Astrocyte (in vitro differentiated cells and primary cell): ENCODE data around the gene NMNAT3. TPM values are rescaled to one million over a fixed set of nuclear protein-coding genes. Genes with fewer than 3 reads are reported as not detected.
"Not testable (repeated sequence)": the region's sequence is repeated elsewhere in the genome, so short reads cannot be mapped to it uniquely, and the experiment has no call there.

ENCODE experiments used
- DNase-seq: peaks from one replicate; pipeline ENCODE4 v3.0.0-alpha.2; 2010; ENCODE audit warnings: low read depth
- FAIRE-seq: peaks from 2 replicates; lab custom pipeline; 2011; peaks lifted over from hg19 to GRCh38; lab: Jason Lieb, UNC
- H2AFZ ChIP-seq: 2 replicates; pipeline ENCODE4 v1.6.0; 2012; ENCODE audit warnings: low read depth, low read length, inconsistent platforms
- H3K27ac ChIP-seq: 2 replicates; pipeline ENCODE4 v1.5.1; 2011; ENCODE audit warnings: low read depth, low read length, inconsistent platforms
- H3K27me3 ChIP-seq: 2 replicates; pipeline ENCODE4 v1.6.0; 2011; ENCODE audit warnings: low read length, inconsistent platforms; ENCODE audit not compliant: insufficient read depth
- H3K36me3 ChIP-seq: 2 replicates; pipeline ENCODE4 v1.5.1; 2011; ENCODE audit warnings: low read length, inconsistent platforms; ENCODE audit not compliant: insufficient read depth
- H3K4me1 ChIP-seq: 2 replicates; pipeline ENCODE4 v1.5.1; 2011; ENCODE audit warnings: low read length, inconsistent platforms; ENCODE audit not compliant: insufficient read depth
- H3K4me2 ChIP-seq: 2 replicates; pipeline ENCODE4 v1.6.0; 2012; ENCODE audit warnings: low read length, inconsistent platforms
- H3K4me3 ChIP-seq: 2 replicates; pipeline ENCODE4 v1.5.1; 2011; ENCODE audit warnings: low read depth, mild to moderate bottlenecking, low read length, inconsistent platforms; ENCODE audit not compliant: insufficient read depth
- H3K79me2 ChIP-seq: 2 replicates; pipeline ENCODE4 v1.6.0; 2012; ENCODE audit warnings: mild to moderate bottlenecking, low read length, inconsistent platforms; ENCODE audit not compliant: insufficient read depth
- H3K9ac ChIP-seq: 2 replicates; pipeline ENCODE4 v1.6.0; 2012; ENCODE audit warnings: mild to moderate bottlenecking, low read length, inconsistent platforms
- H3K9me3 ChIP-seq: 2 replicates; pipeline ENCODE4 v1.5.1; 2012; ENCODE audit warnings: low read depth, mild to moderate bottlenecking, low read length, inconsistent platforms; ENCODE audit not compliant: insufficient read depth
- H4K20me1 ChIP-seq: 2 replicates; pipeline ENCODE4 v1.6.0; 2012; ENCODE audit warnings: low read length, inconsistent platforms; ENCODE audit not compliant: insufficient read depth
- H3K27ac Mint-ChIP-seq: one replicate; pipeline ENCODE4 v1.8.0; 2021; ENCODE audit warnings: mild to moderate bottlenecking, mixed read lengths; ENCODE audit not compliant: unreplicated experiment
- H3K27me3 Mint-ChIP-seq: one replicate; pipeline ENCODE4 v1.8.0; 2021; ENCODE audit warnings: low read depth, mixed read lengths; ENCODE audit not compliant: unreplicated experiment
- H3K36me3 Mint-ChIP-seq: one replicate; pipeline ENCODE4 v1.8.0; 2021; ENCODE audit warnings: low read depth, mixed read lengths; ENCODE audit not compliant: unreplicated experiment
- H3K4me1 Mint-ChIP-seq: one replicate; pipeline ENCODE4 v1.8.0; 2021; ENCODE audit warnings: low read depth, mixed read lengths; ENCODE audit not compliant: unreplicated experiment
- H3K4me3 Mint-ChIP-seq: one replicate; pipeline ENCODE4 v1.8.0; 2021; ENCODE audit warnings: mild to moderate bottlenecking, moderate library complexity, mixed read lengths; ENCODE audit not compliant: unreplicated experiment
- H3K9me3 Mint-ChIP-seq: one replicate; pipeline ENCODE4 v1.8.0; 2021; ENCODE audit warnings: mild to moderate bottlenecking, mixed read lengths; ENCODE audit not compliant: unreplicated experiment
- EZH2 ChIP-seq: IDR thresholded peaks from 2 replicates; pipeline ENCODE4 v1.6.1; 2012; ENCODE audit warnings: mild to moderate bottlenecking, low read length, inconsistent platforms; ENCODE audit not compliant: insufficient read depth
- total RNA-seq: library from RNA; stranded (reverse); gene quantifications from 2 replicates; pipeline ENCODE4 v1.2.1, GENCODE V29; 2021
- TF ChIP-seq, protein P1 (sequence below): IDR thresholded peaks from 2 replicates; pipeline ENCODE4 v1.5.1; 2011; ENCODE audit warnings: low read depth, mild to moderate bottlenecking, inconsistent platforms, low read length, moderate library complexity; ENCODE audit not compliant: insufficient read depth

Gene NMNAT3
- total RNA-seq, 1 donor from 2014 or later: 1.3 TPM

DNA sequence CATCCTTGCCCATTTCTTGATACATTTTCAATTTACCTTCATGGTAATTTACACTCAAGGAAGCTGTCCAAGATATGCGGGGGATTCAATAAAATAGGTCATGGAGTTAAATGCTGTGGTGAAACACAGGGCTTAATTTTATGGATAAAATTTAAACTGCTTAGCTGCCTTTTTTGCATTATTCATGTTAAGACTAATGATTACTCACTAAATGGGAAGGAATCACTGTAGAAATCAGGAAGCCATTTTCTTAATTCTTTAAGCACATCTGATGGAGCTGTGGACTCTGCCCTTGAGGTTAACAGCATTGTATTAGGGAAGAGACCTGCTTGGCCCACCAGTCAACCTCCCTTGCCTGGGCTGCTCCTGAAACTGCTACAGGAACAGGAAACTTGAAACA is 75.8 kb downstream of the NMNAT3 start:
- no peaks in the 10 kb centered on the region for H3K27me3 ChIP-seq
- no peak overlapping the region for H2AFZ ChIP-seq
- no peaks in the 10 kb centered on the region for H3K9me3 ChIP-seq
- H3K79me2 ChIP-seq: no peaks in the 10 kb centered on the region
- H3K27ac Mint-ChIP-seq: no peak overlapping the region
- H3K9me3 Mint-ChIP-seq: no peaks in the 10 kb centered on the region
- no peak overlapping the region for H3K9ac ChIP-seq
- no peak overlapping the region for H3K27ac ChIP-seq
- peaks cover 7% of the 10 kb centered on the region for H3K27me3 Mint-ChIP-seq
- no peak overlapping the region for H3K4me3 ChIP-seq
- DNase-seq: no peak
- FAIRE-seq: no peak
- no peaks in the 10 kb centered on the region for H3K4me1 Mint-ChIP-seq
- no peaks in the 10 kb centered on the region for H3K4me1 ChIP-seq
- no peak overlapping the region for H3K4me3 Mint-ChIP-seq
- no peak overlapping the region for H3K4me2 ChIP-seq
- no peaks in the 10 kb centered on the region for H3K36me3 ChIP-seq
- TF ChIP-seq, protein P1, sequence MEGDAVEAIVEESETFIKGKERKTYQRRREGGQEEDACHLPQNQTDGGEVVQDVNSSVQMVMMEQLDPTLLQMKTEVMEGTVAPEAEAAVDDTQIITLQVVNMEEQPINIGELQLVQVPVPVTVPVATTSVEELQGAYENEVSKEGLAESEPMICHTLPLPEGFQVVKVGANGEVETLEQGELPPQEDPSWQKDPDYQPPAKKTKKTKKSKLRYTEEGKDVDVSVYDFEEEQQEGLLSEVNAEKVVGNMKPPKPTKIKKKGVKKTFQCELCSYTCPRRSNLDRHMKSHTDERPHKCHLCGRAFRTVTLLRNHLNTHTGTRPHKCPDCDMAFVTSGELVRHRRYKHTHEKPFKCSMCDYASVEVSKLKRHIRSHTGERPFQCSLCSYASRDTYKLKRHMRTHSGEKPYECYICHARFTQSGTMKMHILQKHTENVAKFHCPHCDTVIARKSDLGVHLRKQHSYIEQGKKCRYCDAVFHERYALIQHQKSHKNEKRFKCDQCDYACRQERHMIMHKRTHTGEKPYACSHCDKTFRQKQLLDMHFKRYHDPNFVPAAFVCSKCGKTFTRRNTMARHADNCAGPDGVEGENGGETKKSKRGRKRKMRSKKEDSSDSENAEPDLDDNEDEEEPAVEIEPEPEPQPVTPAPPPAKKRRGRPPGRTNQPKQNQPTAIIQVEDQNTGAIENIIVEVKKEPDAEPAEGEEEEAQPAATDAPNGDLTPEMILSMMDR: no peak
- no peak for TF ChIP-seq EZH2
- no peaks in the 10 kb centered on the region for H4K20me1 ChIP-seq
- no peaks in the 10 kb centered on the region for H3K36me3 Mint-ChIP-seq

DNA sequence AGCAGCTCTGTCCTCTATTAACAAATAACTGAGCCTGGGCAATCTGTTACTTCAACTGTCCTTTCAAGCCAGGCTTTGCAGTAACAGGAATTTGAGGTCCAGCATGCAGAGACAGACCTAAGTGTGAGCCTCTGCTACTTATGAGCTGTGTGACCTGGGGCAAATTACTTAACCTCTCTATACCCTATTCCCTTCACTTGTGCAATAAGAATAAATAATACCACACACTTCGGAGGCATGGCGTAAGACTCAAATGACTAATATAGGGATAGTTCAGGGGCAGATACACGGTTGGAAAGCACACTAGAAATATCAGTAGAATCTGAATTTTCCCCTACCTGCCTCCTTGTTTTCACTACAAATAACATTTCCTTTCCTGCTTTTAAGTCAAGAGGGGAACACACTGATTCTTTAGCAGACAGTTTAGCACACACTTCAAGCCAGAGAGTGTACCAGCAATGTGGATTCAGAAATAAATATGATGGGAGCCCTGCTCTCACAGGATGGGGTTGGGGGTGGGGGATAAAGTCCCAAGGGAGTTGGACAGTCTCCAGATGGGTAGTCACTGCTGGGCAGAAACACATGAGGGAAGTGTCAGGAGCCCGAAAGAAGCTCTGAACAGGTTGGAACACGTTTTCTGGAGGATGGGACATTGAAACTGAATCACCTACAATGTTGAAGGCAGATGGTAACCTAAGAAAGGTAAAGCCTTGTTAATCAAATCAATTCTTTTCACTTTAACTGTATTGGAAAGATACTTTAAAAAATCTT is 76.4 kb downstream of the NMNAT3 start:
- Mint-ChIP-seq H3K27ac (no peak overlapping the region), H3K4me1 (no peaks in the 10 kb centered on the region), H3K9me3 (no peaks in the 10 kb centered on the region), H3K36me3 (no peaks in the 10 kb centered on the region), H3K27me3 (peaks cover 7% of the 10 kb centered on the region), H3K4me3 (no peak overlapping the region)
- DNase-seq (no peak), FAIRE-seq (no peak)
- Histone ChIP-seq H3K27me3 (no peaks in the 10 kb centered on the region), H4K20me1 (no peaks in the 10 kb centered on the region), H2AFZ (no peak overlapping the region), H3K36me3 (no peaks in the 10 kb centered on the region), H3K79me2 (no peaks in the 10 kb centered on the region), H3K4me1 (no peaks in the 10 kb centered on the region), H3K9me3 (no peaks in the 10 kb centered on the region), H3K9ac (no peak overlapping the region), H3K4me2 (no peak overlapping the region), H3K4me3 (no peak overlapping the region), H3K27ac (no peak overlapping the region)
- TF ChIP-seq EZH2: no peak
- TF ChIP-seq, protein P1: no peak

DNA sequence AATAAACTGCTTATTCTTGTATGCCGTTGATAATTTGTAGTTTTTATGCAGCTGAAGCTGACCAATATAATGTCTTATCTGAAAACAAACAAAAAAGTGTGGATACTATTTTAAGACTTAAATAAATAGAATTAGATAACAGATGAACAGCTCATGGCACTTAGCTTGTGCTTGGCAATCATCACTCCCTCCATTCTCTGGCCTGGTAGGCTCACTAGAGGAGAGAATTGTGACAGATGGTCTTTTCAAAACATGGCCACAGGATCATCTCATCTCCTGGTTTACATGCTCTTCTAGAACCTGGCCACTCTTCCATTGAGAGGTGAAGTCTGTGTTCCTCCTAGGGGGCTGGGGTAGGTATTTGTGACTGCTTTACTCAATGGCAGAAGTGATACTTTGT is 79.8 kb downstream of the NMNAT3 start:
- no peak overlapping the region for H3K4me3 Mint-ChIP-seq
- H3K4me1 ChIP-seq: no peaks in the 10 kb centered on the region
- H3K79me2 ChIP-seq: no peaks in the 10 kb centered on the region
- no peak for TF ChIP-seq EZH2
- TF ChIP-seq, protein P1: no peak
- H2AFZ ChIP-seq: no peak overlapping the region
- H3K36me3 Mint-ChIP-seq: no peaks in the 10 kb centered on the region
- peaks cover 7% of the 10 kb centered on the region for H3K27me3 Mint-ChIP-seq
- no peaks in the 10 kb centered on the region for H3K27me3 ChIP-seq
- H3K9me3 Mint-ChIP-seq: peaks cover 2% of the 10 kb centered on the region
- no peak overlapping the region for H3K4me2 ChIP-seq
- no peak overlapping the region for H3K4me3 ChIP-seq
- H3K27ac Mint-ChIP-seq: no peak overlapping the region
- no peak for DNase-seq
- no peaks in the 10 kb centered on the region for H3K4me1 Mint-ChIP-seq
- no peaks in the 10 kb centered on the region for H4K20me1 ChIP-seq
- no peaks in the 10 kb centered on the region for H3K9me3 ChIP-seq
- H3K9ac ChIP-seq: no peak overlapping the region
- H3K27ac ChIP-seq: no peak overlapping the region
- no peak for FAIRE-seq
- no peaks in the 10 kb centered on the region for H3K36me3 ChIP-seq

DNA sequence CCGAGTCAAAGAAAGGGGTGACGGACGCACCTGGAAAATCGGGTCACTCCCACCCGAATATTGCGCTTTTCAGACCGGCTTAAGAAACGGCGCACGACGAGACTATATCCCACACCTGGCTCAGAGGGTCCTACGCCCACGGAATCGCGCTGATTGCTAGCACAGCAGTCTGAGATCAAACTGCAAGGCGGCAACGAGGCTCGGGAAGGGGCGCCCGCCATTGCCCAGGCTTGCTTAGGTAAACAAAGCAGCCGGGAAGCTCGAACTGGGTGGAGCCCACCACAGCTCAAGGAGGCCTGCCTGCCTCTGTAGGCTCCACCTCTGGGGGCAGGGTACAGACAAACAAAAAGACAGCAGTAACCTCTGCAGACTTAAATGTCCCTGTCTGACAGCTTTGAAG is 86.6 kb downstream of the NMNAT3 start:
- not testable (repeated sequence) for DNase-seq, H3K4me2 ChIP-seq, H3K27ac ChIP-seq, H3K4me3 ChIP-seq, H3K9me3 Mint-ChIP-seq, H3K36me3 ChIP-seq, FAIRE-seq, H3K4me1 ChIP-seq, H4K20me1 ChIP-seq, H3K9ac ChIP-seq, H3K79me2 ChIP-seq, H3K36me3 Mint-ChIP-seq, H3K27me3 ChIP-seq, H2AFZ ChIP-seq, H3K4me1 Mint-ChIP-seq, H3K27ac Mint-ChIP-seq, H3K27me3 Mint-ChIP-seq, H3K4me3 Mint-ChIP-seq, H3K9me3 ChIP-seq
